H1 (cell line): ENCODE measurements around the gene PTPRT. TPM values are rescaled to one million over a fixed set of nuclear protein-coding genes. Genes with fewer than 3 reads are reported as not detected.

Experiments
- CTCF ChIA-PET: fragments of 300-600 bp; sonication (Branson Sonifier 250); formaldehyde crosslinking; loops from one replicate; lab custom pipeline; 2021; ENCODE audit not compliant: partially characterized antibody; lab: Charles Lee
- POLR2A ChIA-PET: fragments of 300-600 bp; sonication (Branson Sonifier 250); formaldehyde crosslinking; loops from one replicate; lab custom pipeline; 2021; ENCODE audit warnings: inconsistent platforms; ENCODE audit not compliant: partially characterized antibody; lab: Charles Lee
- DNase-seq, 2 experiments: peaks; one replicate each; pipeline versions ENCODE4 v3.0.0 to v3.0.0-alpha.2; 2010 to 2022; ENCODE audit warnings: low spot score in 2 of 2, low read depth in 1 of 2, mixed read lengths in 1 of 2
- FAIRE-seq: peaks from 2 replicates; lab custom pipeline; 2011; peaks lifted over from hg19 to GRCh38; lab: Jason Lieb, UNC
- H2AFZ ChIP-seq: 2 replicates; pipeline ENCODE4 v1.8.1; 2012; ENCODE audit warnings: low read length, inconsistent platforms
- H2AK5ac ChIP-seq: 2 replicates; pipeline ENCODE4 v1.6.1; 2013; ENCODE audit warnings: low read depth, low read length
- H2BK120ac ChIP-seq: replicated peaks from 2 replicates; pipeline ENCODE3; 2013; ENCODE audit warnings: low read depth, low read length, inconsistent platforms
- H2BK12ac ChIP-seq: 2 replicates; pipeline ENCODE4 v1.6.1; 2013; ENCODE audit warnings: low read depth, low read length
- H2BK15ac ChIP-seq: 2 replicates; pipeline ENCODE4 v1.6.1; 2013; ENCODE audit warnings: low read length
- H2BK20ac ChIP-seq: 2 replicates; pipeline ENCODE4 v1.6.1; 2013; ENCODE audit warnings: low read length
- H2BK5ac ChIP-seq: 2 replicates; pipeline ENCODE4 v1.6.1; 2013; ENCODE audit warnings: low read depth, low read length
- H3K14ac ChIP-seq: 2 replicates; pipeline ENCODE4 v1.6.1; 2013; ENCODE audit warnings: inconsistent platforms; ENCODE audit not compliant: insufficient read length
- H3K18ac ChIP-seq: 2 replicates; pipeline ENCODE4 v1.6.1; 2013; ENCODE audit warnings: low read length; ENCODE audit errors: extremely low read depth
- H3K23ac ChIP-seq: 2 replicates; pipeline ENCODE4 v1.6.1; 2013; ENCODE audit warnings: inconsistent platforms; ENCODE audit not compliant: insufficient read length
- H3K23me2 ChIP-seq: 2 replicates; pipeline ENCODE4 v1.6.1; 2013; ENCODE audit warnings: low read depth, low read length
- H3K27ac ChIP-seq: 2 replicates; pipeline ENCODE4 v1.6.1; 2011; ENCODE audit warnings: low read depth, low read length, inconsistent platforms
- H3K27me3 ChIP-seq, 4 experiments: replicated peaks in 1 of 4; 1 replicate in 1 of 4; 2 replicates in 3 of 4; pipeline versions ENCODE4 v1.6.1 to v1.8.1; 2011 to 2013; ENCODE audit warnings: low read length in 3 of 4, mild to moderate bottlenecking in 3 of 4, inconsistent platforms in 2 of 4, mixed read lengths in 2 of 4, moderate library complexity in 1 of 4; ENCODE audit not compliant: control insufficient read depth in 3 of 4, insufficient read depth in 3 of 4; ENCODE audit errors: extremely low read depth in 1 of 4
- H3K36me3 ChIP-seq, 4 experiments: 2 replicates each; pipeline versions ENCODE4 v1.6.1 to v1.8.1; 2011 to 2013; ENCODE audit warnings: mild to moderate bottlenecking in 4 of 4, low read length in 3 of 4, moderate library complexity in 2 of 4, control low read depth in 1 of 4, inconsistent platforms in 1 of 4; ENCODE audit not compliant: insufficient read depth in 4 of 4, control insufficient read depth in 2 of 4
- H3K4ac ChIP-seq: replicated peaks from 2 replicates; pipeline ENCODE3; 2013; ENCODE audit warnings: low read length, low read depth, mixed read lengths, inconsistent platforms; ENCODE audit not compliant: insufficient read length
- H3K4me1 ChIP-seq, 4 experiments: replicated peaks in 1 of 4; 1 replicate in 1 of 4; 2 replicates in 3 of 4; pipeline versions ENCODE4 v1.6.1 to v1.8.1; 2011 to 2013; ENCODE audit warnings: low read length in 3 of 4, inconsistent platforms in 2 of 4, mixed read lengths in 1 of 4; ENCODE audit not compliant: insufficient read depth in 4 of 4, control insufficient read depth in 3 of 4
- H3K4me2 ChIP-seq, 2 experiments: 2 replicates each; pipeline versions ENCODE4 v1.6.1 to v1.8.1; 2011 to 2013; ENCODE audit warnings: low read depth in 2 of 2, low read length in 2 of 2, control low read depth in 1 of 2, inconsistent platforms in 1 of 2, mild to moderate bottlenecking in 1 of 2; ENCODE audit not compliant: insufficient read depth in 1 of 2
- H3K4me3 ChIP-seq, 4 experiments: fragments of 200-600, 300-600 bp in 1 of 4; sonication (generic), shearing (Covaris generic), sonication (Bioruptor Twin) in 1 of 4; 2 replicates each; pipeline versions ENCODE4 v1.5.1 to v1.8.1; 2011 to 2016; ENCODE audit warnings: low read length in 4 of 4, low read depth in 3 of 4, control low read depth in 2 of 4, inconsistent platforms in 2 of 4, mild to moderate bottlenecking in 2 of 4, mixed read lengths in 1 of 4, moderate library complexity in 1 of 4; ENCODE audit not compliant: insufficient read depth in 2 of 4; ENCODE audit errors: extremely low read depth in 1 of 4
- H3K56ac ChIP-seq: replicated peaks from 2 replicates; pipeline ENCODE3; 2013; ENCODE audit warnings: low read depth, mild to moderate bottlenecking, mixed read lengths, low read length, inconsistent platforms; ENCODE audit not compliant: insufficient read length
- H3K79me1 ChIP-seq: 2 replicates; pipeline ENCODE4 v1.6.1; 2013; ENCODE audit warnings: low read depth, low read length, control low read depth
- H3K79me2 ChIP-seq, 2 experiments: 2 replicates each; pipeline versions ENCODE4 v1.6.1 to v1.8.1; 2012 to 2013; ENCODE audit warnings: low read length in 2 of 2, mild to moderate bottlenecking in 2 of 2, inconsistent platforms in 1 of 2; ENCODE audit not compliant: insufficient read depth in 2 of 2, control insufficient read depth in 1 of 2
- H3K9ac ChIP-seq, 4 experiments: replicated peaks in 1 of 4; 1 replicate in 1 of 4; 2 replicates in 3 of 4; pipeline versions ENCODE4 v1.6.1 to v1.8.1; 2011 to 2013; ENCODE audit warnings: low read depth in 3 of 4, low read length in 3 of 4, control low read depth in 2 of 4, mild to moderate bottlenecking in 2 of 4, moderate library complexity in 2 of 4, inconsistent platforms in 1 of 4; ENCODE audit errors: extremely low read depth in 1 of 4
- H3K9me3 ChIP-seq, 2 experiments: 2 replicates each; pipeline versions ENCODE4 v1.6.1 to v1.8.1; 2012 to 2013; ENCODE audit warnings: mild to moderate bottlenecking in 2 of 2, moderate library complexity in 2 of 2, control low read depth in 1 of 2, inconsistent platforms in 1 of 2, low read depth in 1 of 2, low read length in 1 of 2, mixed read lengths in 1 of 2; ENCODE audit not compliant: insufficient read depth in 2 of 2
- H4K20me1 ChIP-seq, 2 experiments: replicated peaks in 1 of 2; 2 replicates each; pipeline versions ENCODE3 to v1.8.1; 2011 to 2013; ENCODE audit warnings: inconsistent platforms in 2 of 2, low read length in 2 of 2, mild to moderate bottlenecking in 1 of 2; ENCODE audit not compliant: insufficient read depth in 2 of 2, control insufficient read depth in 1 of 2
- H4K5ac ChIP-seq: 2 replicates; pipeline ENCODE4 v1.6.1; 2013; ENCODE audit warnings: low read length, low read depth, mixed read lengths, inconsistent platforms; ENCODE audit not compliant: insufficient read length
- H4K8ac ChIP-seq: 2 replicates; pipeline ENCODE4 v1.8.0; 2013; ENCODE audit warnings: mild to moderate bottlenecking, moderate library complexity, low read length, inconsistent platforms; ENCODE audit not compliant: insufficient read depth; ENCODE audit errors: extremely low read depth
- H4K91ac ChIP-seq: replicated peaks from 2 replicates; pipeline ENCODE3; 2013; ENCODE audit warnings: low read length, mixed read lengths, inconsistent platforms; ENCODE audit not compliant: insufficient read length
- BCL11A ChIP-seq, 2 experiments: IDR thresholded peaks; one replicate each; pipeline ENCODE4 v1.6.1; 2011; ENCODE audit warnings: low read depth in 2 of 2, low read length in 2 of 2, mild to moderate bottlenecking in 2 of 2
- EP300 ChIP-seq, 2 experiments: IDR thresholded peaks; 1 replicate in 1 of 2; 2 replicates in 1 of 2; pipeline ENCODE4 v1.6.1; 2011 to 2012; ENCODE audit warnings: low read depth in 2 of 2, low read length in 2 of 2, mild to moderate bottlenecking in 2 of 2, borderline replicate concordance in 1 of 2, inconsistent platforms in 1 of 2, moderate library complexity in 1 of 2
- GABPA ChIP-seq: IDR thresholded peaks from 2 replicates; pipeline ENCODE4 v1.6.1; 2011; ENCODE audit warnings: mild to moderate bottlenecking, low read length, moderate library complexity, borderline replicate concordance; ENCODE audit not compliant: insufficient read depth
- GTF2F1 ChIP-seq: IDR thresholded peaks from 2 replicates; pipeline ENCODE4 v1.6.1; 2012; ENCODE audit warnings: low read depth, low read length, improper control_type of control experiment, borderline replicate concordance
- HDAC2 ChIP-seq, 2 experiments: fragments of 300-600 bp in 1 of 2; sonication (generic) in 1 of 2; IDR thresholded peaks; 2 replicates each; pipeline ENCODE4 v1.6.1; 2011 to 2012; ENCODE audit warnings: low read depth in 2 of 2, low read length in 2 of 2, mild to moderate bottlenecking in 2 of 2, moderate library complexity in 2 of 2, borderline replicate concordance in 1 of 2, inconsistent platforms in 1 of 2
- KDM1A ChIP-seq: fragments of 200-600, 300-600 bp; sonication (generic); IDR thresholded peaks from 2 replicates; pipeline ENCODE4 v1.7.1; 2016; ENCODE audit warnings: mild to moderate bottlenecking, low read length, borderline replicate concordance
- NANOG ChIP-seq: IDR thresholded peaks from 2 replicates; pipeline ENCODE4 v1.6.1; 2011; ENCODE audit warnings: low read length, low read depth, mild to moderate bottlenecking, inconsistent platforms; ENCODE audit not compliant: insufficient read depth, poor library complexity, severe bottlenecking
- RAD21 ChIP-seq, 2 experiments: IDR thresholded peaks in 1 of 2; conservative IDR thresholded peaks in 1 of 2; 2 replicates each; pipeline ENCODE4 v1.6.1; 2011; ENCODE audit warnings: low read depth in 2 of 2, low read length in 2 of 2, improper control_type of control experiment in 1 of 2, inconsistent platforms in 1 of 2, mild to moderate bottlenecking in 1 of 2, moderate library complexity in 1 of 2
- SIRT6 ChIP-seq: IDR thresholded peaks from one replicate; pipeline ENCODE4 v1.7.1; 2012; ENCODE audit warnings: low read length, inconsistent platforms
- SP4 ChIP-seq: IDR thresholded peaks from 2 replicates; pipeline ENCODE4 v1.6.1; 2012; ENCODE audit warnings: low read length, inconsistent platforms
- SRF ChIP-seq: IDR thresholded peaks from 2 replicates; pipeline ENCODE4 v1.6.1; 2011; ENCODE audit warnings: mild to moderate bottlenecking, low read depth, low read length, moderate library complexity
- SUZ12 ChIP-seq: fragments of 200-600 bp; sonication (generic); IDR thresholded peaks from 2 replicates; pipeline ENCODE4 v1.6.1; 2012; ENCODE audit warnings: mild to moderate bottlenecking, inconsistent platforms, low read length, moderate library complexity, mixed read lengths
- TAF7 ChIP-seq: optimal IDR thresholded peaks from 2 replicates; pipeline ENCODE3; 2011; ENCODE audit warnings: low read depth, mild to moderate bottlenecking, inconsistent platforms, low read length, moderate library complexity, borderline replicate concordance
- TCF12 ChIP-seq: IDR thresholded peaks from 2 replicates; pipeline ENCODE4 v1.6.1; 2011; ENCODE audit warnings: low read depth, mild to moderate bottlenecking, low read length
- WGBS, 2 experiments: shearing (Covaris generic) in 1 of 2; methylation state at CpG; one replicate each; pipeline versions ENCODE4 v1.1.6 to v1.1.7; 2013 to 2015; ENCODE audit warnings: low lambda C conversion rate in 2 of 2, mixed read lengths in 2 of 2, inconsistent platforms in 1 of 2, low coverage in 1 of 2, missing lambda C conversion rate in 1 of 2; ENCODE audit not compliant: insufficient replicate concordance in 2 of 2, insufficient coverage in 1 of 2, insufficient read length in 1 of 2; ENCODE audit errors: extremely low coverage in 1 of 2, missing lambda C conversion rate in 1 of 2; 5-methylcytosine and 5-hydroxymethylcytosine counted together
- polyA plus RNA-seq, 7 experiments: library from polyadenylated mRNA; depleted of rRNA in 3 of 7; stranded (reverse) in 5 of 7; unstranded in 2 of 7; fragments of >200 nt in 5 of 7; fragments of 200-250 nt in 2 of 7; gene quantifications; 1 replicate in 5 of 7; 2 replicates in 1 of 7; 4 replicates in 1 of 7; pipeline versions ENCODE4 v1.2.1 to v1.2.3, GENCODE V29; 2011 to 2013; ENCODE audit warnings: missing spikeins in 2 of 7, mixed read lengths in 2 of 7
- total RNA-seq: library from RNA; stranded (reverse); fragmentation: NEBNext Ultra II Directional; extraction: Animal tissue kit (Norgen Biotek cat#: 25700); gene quantifications from 2 replicates; pipeline ENCODE4 v1.2.1, GENCODE V29; 2021

PTPRT gene
- total and polyA plus RNA-seq, 2 of the 8 experiments (the other 6 are each of a cell fraction or from before 2014, with no cell fraction given) = 0.33 to 1.8 TPM

DNA sequence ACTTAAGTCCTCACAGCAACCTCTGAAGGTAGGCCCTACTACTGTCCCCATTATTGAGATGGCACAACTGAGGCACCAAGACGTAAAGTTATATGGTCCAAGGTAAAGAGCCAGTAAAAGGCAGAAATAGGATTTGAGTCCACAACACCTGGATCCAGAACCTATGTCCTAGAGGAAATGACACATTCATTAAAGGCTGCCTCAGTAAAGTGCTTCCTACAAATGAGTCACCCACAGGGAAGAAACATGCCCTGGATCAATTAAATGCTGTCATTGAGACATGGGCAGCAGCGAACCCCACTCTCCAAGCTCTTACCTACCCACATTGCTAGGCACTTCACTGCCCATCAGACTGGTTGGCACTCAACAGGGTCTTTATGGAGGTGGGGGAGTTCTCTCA, 600.9 kb downstream of the PTPRT start:
- Histone ChIP-seq H2BK5ac (no peak overlapping the region), H2BK15ac (no peak overlapping the region), H2BK12ac (no peak overlapping the region), H3K27ac (no peak overlapping the region), H3K23ac (no peak overlapping the region), H3K4ac (no peak overlapping the region), H3K9me3 (no peaks in the 10 kb centered on the region), H4K8ac (no peak overlapping the region), H4K20me1 (no peaks in the 10 kb centered on the region), H3K23me2 (no peaks in the 10 kb centered on the region; the same call in 1 of the 2 replicates), H2BK20ac (no peak overlapping the region), H3K4me3 (no peak overlapping the region), H3K79me2 (no peaks in the 10 kb centered on the region), H2BK120ac (no peak overlapping the region), H4K5ac (no peak overlapping the region), H3K56ac (no peak overlapping the region), H3K4me2 (no peak overlapping the region), H3K14ac (no peak overlapping the region), H2AFZ (no peak overlapping the region), H3K18ac (no peak overlapping the region), H3K79me1 (no peaks in the 10 kb centered on the region), H3K36me3 (no peaks in the 10 kb centered on the region), H4K91ac (no peak overlapping the region), H2AK5ac (no peak overlapping the region), H3K4me1 (no peaks in the 10 kb centered on the region; a peak in 2 of 7 replicates), H3K27me3 (no peaks in the 10 kb centered on the region), H3K9ac (no peak overlapping the region)
- FAIRE-seq = no peak
- no peak for DNase-seq
- POLR2A ChIA-PET = no interaction called here
- WGBS, 2 experiments = 89% methylated on average over 2 of the region's 2 CpGs; no CpG with 5 or more reads in 1 of the 2 experiments
- CTCF ChIA-PET = interaction anchor here (0.6 to 1.4 kb wide), 6 partner anchors 29 to 802 kb away, joined by 3 to 5 read pairs (median 4); no protein-coding TSS in a partner anchor
- TF ChIP-seq BCL11A (IDR thresholded peaks at IDR 0.05; ENCODE audit: low read depth in 2 of 2, low read length in 2 of 2) (no peak), GTF2F1 (no peak), SIRT6 (no peak), NANOG (no peak), GABPA (no peak), SP4 (no peak), SUZ12 (no peak), HDAC2 (IDR thresholded peaks at IDR 0.05; ENCODE audit: borderline replicate concordance in 1 of 2, low read depth in 2 of 2, low read length in 2 of 2) (no peak), TAF7 (no peak), EP300 (IDR thresholded peaks at IDR 0.05; ENCODE audit: borderline replicate concordance in 1 of 2, low read depth in 2 of 2, low read length in 2 of 2) (no peak), RAD21 (IDR thresholded peaks at IDR 0.05 in 1 of 2, conservative IDR thresholded peaks at IDR 0.05 in 1 of 2; ENCODE audit: low read depth in 2 of 2, low read length in 2 of 2) (no peak), SRF (no peak), KDM1A (no peak), TCF12 (no peak)
